IPS-15b (cell line): ENCODE data around the gene FBXL5.

Experiments
- H3K27me3 ChIP-seq: one replicate; pipeline ENCODE4 v1.6.1; 2013; ENCODE audit warnings: low read length; ENCODE audit not compliant: control insufficient read depth, insufficient read depth
- H3K36me3 ChIP-seq: one replicate; pipeline ENCODE4 v1.6.1; 2013; ENCODE audit warnings: low read length; ENCODE audit not compliant: control insufficient read depth, insufficient read depth
- H3K4me1 ChIP-seq: one replicate; pipeline ENCODE4 v1.6.1; 2013; ENCODE audit warnings: mild to moderate bottlenecking, low read length; ENCODE audit not compliant: control insufficient read depth, insufficient read depth
- H3K4me3 ChIP-seq: one replicate; pipeline ENCODE4 v1.5.1; 2013; ENCODE audit warnings: low read depth, low read length
- H3K9ac ChIP-seq: one replicate; pipeline ENCODE4 v1.6.1; 2013; ENCODE audit warnings: low read depth, mild to moderate bottlenecking, low read length
- H3K9me3 ChIP-seq: one replicate; pipeline ENCODE4 v1.6.1; 2013; ENCODE audit warnings: mild to moderate bottlenecking, low read length; ENCODE audit not compliant: control insufficient read depth, insufficient read depth

The FBXL5 gene

DNA sequence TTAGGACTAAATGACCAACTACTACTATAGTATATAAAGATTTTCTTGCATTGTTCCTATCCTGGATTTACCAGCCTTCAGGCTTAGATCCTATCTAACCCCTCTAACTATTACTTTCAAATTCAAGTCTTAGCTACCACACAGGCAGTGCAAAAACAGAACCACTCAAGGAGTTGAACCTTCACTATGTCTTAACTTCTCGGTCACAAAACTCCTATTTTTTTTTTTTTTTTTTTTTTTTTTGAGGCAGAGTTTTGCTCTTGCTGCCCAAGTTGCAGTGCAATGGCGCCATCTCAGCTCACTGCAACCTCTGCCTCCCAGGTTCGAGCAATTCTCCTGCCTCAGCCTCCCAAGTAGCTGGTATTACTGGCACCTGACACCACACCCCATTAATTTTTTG is 20.2 kb upstream of the FBXL5 start:
- no peak overlapping the region for H3K4me3 ChIP-seq
- H3K36me3 ChIP-seq, result no peaks in the 10 kb centered on the region
- no peaks in the 10 kb centered on the region for H3K9me3 ChIP-seq
- H3K9ac ChIP-seq, result no peak overlapping the region
- H3K27me3 ChIP-seq, result no peaks in the 10 kb centered on the region
- H3K4me1 ChIP-seq, result no peaks in the 10 kb centered on the region

DNA sequence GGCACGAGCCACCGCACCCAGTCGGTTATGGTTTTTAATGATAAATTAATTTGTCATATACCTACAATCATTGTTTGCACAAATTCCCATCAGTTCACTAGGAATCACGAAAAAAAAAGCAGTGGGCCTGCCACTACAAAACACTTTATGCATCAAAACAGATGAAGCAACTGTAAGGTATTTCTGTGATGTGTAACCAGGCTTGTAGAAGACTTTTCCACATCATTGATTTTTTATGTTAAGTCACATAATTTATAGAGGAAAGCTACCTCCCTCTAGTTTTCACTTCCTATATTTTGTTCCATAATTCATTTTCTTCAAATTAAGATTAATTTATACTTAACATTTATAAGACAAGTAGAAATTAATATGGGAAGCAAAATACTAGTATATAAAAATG is 19.8 kb upstream of the FBXL5 start:
- H3K9ac ChIP-seq, result no peak overlapping the region
- no peaks in the 10 kb centered on the region for H3K4me1 ChIP-seq

DNA sequence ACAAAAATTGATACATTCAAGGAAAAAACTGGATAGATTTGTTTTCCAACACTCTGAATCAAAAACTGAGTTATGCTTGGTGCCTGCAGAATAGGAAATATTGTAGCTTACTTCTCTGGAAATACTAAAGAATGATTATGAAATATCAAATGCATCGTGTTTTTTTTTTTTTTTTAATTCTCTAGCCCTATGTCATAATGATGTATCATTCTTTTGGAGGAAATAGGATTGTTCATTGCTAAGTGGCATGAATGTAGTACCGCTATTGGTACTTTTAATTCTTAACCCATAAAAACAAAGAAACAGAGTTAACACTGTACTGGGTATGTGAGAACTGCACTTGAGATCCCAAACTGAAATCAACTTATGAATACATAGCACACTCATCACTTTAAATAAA is 18.9 kb upstream of the FBXL5 start:
- Histone ChIP-seq H3K9ac (no peak overlapping the region), H3K4me3 (no peak overlapping the region), H3K4me1 (no peaks in the 10 kb centered on the region)

More for the DNA sequence above, 19.8 kb upstream of the FBXL5 start:
- Histone ChIP-seq H3K4me3 (no peak overlapping the region), H3K36me3 (no peaks in the 10 kb centered on the region), H3K27me3 (no peaks in the 10 kb centered on the region), H3K9me3 (no peaks in the 10 kb centered on the region)

DNA sequence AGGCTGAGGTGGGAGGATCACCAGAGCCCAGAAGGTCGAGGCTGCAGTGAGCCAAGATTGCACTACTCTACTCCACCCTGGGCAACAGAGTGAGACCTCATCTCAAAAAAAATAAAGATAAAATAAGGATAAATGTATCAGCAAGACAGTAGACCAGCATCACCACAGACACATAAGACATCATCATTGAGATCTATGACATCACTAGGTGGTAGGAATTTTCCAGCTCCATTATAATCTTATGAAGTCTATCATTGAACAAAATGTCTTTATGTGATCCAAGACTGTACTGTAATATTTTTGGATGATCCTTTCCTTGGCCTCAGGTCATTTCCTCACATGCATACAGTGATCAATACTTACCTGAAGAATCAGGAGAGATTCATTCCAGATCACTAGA is 18.2 kb upstream of the FBXL5 start:
- Histone ChIP-seq H3K36me3 (no peaks in the 10 kb centered on the region), H3K4me3 (no peak overlapping the region), H3K9me3 (no peaks in the 10 kb centered on the region), H3K27me3 (no peaks in the 10 kb centered on the region), H3K9ac (no peak overlapping the region), H3K4me1 (no peaks in the 10 kb centered on the region)

More for the DNA sequence above, 18.9 kb upstream of the FBXL5 start:
- Histone ChIP-seq H3K27me3 (no peaks in the 10 kb centered on the region), H3K9me3 (no peaks in the 10 kb centered on the region), H3K36me3 (no peaks in the 10 kb centered on the region)

DNA sequence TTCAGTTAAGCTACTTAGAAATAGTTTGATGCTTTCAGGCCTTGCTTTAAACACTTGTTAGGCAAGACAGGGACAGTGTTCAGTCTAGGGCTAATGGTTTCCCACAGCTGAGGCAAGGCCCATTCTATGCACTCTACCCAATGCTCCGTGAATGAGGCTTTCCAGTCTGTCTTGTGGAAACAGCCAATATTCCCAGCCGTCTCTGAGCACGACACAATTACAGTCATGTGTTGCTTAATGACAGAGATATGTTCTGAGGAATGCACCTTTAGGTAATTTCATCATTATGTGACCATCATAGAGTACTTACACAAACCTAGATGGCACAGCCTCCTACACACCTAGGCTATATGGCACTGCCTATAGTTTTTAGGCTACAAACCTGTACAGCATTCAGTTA is 16.9 kb upstream of the FBXL5 start:
- Histone ChIP-seq H3K9ac (no peak overlapping the region), H3K36me3 (no peaks in the 10 kb centered on the region), H3K9me3 (no peaks in the 10 kb centered on the region), H3K27me3 (no peaks in the 10 kb centered on the region), H3K4me1 (no peaks in the 10 kb centered on the region), H3K4me3 (no peak overlapping the region)

DNA sequence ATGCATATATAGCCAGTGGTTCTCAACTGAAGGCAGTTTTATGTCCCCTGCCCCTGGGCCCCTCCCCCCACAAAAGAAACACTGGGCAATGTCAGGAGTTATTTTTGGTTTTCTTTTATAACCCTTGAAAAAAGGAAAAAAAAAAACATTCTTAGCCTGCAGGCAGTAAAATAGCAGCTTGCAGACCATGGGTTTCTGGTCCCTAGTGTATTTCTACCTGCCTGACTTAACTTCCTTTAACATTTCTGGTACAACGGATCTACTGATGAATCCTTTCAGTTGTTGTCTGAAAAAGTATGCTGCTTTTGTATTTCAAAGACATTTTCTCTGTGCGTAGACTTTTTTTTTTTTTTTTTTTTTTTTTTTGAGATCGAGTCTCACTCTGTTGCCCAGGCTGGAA is 15.4 kb upstream of the FBXL5 start:
- Histone ChIP-seq H3K9me3 (no peaks in the 10 kb centered on the region), H3K9ac (no peak overlapping the region), H3K4me1 (no peaks in the 10 kb centered on the region), H3K36me3 (no peaks in the 10 kb centered on the region), H3K27me3 (no peaks in the 10 kb centered on the region), H3K4me3 (no peak overlapping the region)

DNA sequence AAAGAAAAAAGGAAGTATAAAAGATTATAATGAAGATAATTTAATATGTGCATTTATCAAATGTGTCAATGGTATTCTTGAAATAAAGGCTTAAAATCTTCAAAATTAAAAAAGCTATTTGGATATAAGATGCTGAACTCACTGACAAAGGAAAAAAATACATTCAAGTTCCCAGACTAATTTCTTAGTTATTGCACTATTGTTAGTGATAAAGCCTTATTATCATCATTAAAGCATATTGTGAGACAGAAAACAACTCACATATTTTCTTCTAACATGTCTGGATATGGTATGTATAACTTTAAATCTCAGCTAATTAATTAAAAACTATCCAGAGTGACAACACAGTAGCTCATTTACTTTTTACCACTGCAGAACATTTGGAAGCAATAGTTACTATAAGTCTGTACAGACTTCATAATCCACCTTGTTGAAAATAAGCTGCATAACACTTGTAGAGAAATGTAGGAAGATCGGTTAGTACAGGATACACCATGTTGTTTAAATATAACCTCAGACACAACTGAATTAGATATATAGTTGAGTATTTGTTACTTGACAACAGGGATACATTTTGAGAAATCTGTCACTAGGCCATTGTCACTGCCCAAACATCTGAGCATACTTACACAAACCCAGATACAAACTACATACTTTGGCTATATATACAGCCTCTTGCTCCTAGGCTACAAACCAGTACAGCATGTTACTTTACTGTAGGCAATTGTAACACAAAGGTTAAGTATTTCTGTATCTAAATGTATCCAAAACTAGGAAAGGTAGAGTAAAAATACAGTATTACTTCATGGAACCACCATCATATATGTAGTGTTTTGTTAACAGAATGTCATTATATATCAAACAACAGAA is 13.6 kb upstream of the FBXL5 start:
- H3K9ac ChIP-seq, result no peak overlapping the region
- H3K36me3 ChIP-seq, result no peaks in the 10 kb centered on the region
- no peaks in the 10 kb centered on the region for H3K4me1 ChIP-seq
- no peaks in the 10 kb centered on the region for H3K27me3 ChIP-seq
- no peaks in the 10 kb centered on the region for H3K9me3 ChIP-seq
- no peak overlapping the region for H3K4me3 ChIP-seq

DNA sequence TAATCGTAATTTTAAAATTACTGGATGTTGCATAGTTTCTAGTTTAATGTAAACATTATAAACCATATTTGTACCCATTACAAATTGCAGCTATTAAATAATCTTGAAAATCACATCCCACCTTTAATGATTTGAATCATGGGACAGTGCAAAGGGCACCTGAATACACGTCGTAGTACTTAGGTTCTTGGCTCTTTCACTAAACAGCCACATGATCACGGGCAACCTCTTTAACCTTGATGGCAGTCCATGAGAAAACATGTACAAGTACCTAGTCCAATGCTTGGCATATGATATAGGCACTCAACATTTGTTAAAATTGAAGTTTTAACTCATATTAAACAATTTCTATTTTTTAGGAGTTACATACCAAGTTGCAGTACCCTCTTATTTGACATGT is 11.8 kb upstream of the FBXL5 start:
- Histone ChIP-seq H3K27me3 (no peaks in the 10 kb centered on the region), H3K4me1 (no peaks in the 10 kb centered on the region), H3K36me3 (no peaks in the 10 kb centered on the region), H3K9ac (no peak overlapping the region), H3K9me3 (no peaks in the 10 kb centered on the region), H3K4me3 (no peak overlapping the region)

DNA sequence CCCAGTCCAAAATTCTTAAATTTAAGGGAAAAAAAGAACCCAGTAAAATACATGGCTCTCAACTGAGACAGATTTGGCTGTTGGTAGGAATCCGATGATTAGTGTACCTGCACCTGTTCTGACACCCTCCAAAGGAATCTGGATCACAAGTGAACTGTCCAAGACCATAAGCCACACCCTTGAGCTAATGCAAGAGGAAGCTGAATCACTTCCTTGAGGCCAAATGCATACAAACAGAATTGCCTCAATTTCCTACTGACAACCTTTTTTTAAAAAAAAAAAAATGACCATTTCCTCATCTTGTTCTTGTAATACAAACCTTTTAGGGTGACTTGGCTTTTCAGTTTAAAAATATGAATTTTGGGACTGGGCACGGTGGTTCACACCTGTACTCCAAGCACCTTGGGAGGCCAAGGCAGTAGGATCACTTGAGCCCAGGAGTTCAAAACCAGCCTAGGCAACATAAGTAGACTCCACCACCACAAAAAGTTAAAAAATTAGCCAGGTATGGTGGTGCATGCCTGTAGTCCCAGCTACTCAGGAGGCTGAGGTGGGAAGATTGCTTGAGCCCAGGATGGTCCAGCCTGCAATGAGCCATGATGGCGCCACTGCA is 10.7 kb upstream of the FBXL5 start:
- H3K9me3 ChIP-seq, result no peaks in the 10 kb centered on the region
- H3K36me3 ChIP-seq, result no peaks in the 10 kb centered on the region
- H3K9ac ChIP-seq, result no peak overlapping the region
- no peaks in the 10 kb centered on the region for H3K27me3 ChIP-seq
- H3K4me1 ChIP-seq, result no peaks in the 10 kb centered on the region
- H3K4me3 ChIP-seq, result no peak overlapping the region

DNA sequence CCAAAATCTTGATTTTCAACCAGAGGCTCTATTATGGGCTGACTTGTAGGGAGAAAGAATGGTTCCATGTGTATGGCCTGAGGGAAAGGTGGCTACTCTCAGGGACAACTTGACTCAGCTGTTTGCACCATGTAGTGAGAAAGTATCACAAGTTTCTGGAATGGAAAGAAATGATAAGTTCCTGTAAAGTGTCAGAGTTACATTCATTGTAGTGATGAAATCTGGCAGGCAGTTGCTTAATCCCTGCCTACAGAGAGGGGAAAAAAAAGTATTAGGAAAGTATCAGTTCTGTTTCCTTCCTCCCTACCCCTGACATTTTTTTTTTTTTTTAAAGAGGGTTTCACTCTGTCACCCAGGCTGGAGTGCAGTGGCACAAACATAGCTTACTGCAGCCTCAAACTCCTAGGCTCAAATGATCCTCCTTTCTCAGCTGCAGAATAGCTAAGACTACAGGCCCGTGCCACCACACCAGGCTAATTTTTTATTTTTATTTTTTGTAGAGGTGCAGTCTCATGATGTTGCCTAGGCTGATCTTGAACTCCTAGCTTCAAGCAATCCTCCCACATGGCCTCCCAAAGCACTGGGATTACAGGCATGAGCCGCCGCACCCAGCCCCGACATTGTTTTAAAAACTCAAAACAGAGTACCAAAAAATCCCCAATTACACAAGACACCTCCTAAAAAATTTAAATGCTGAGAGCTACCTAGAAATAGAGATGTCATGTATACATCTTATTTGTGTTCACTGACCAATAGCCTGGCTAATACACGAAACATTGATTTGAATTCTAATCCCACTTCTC is 4.8 kb upstream of the FBXL5 start:
- H3K36me3 ChIP-seq, result no peaks in the 10 kb centered on the region
- peaks cover 5% of the 10 kb centered on the region for H3K4me1 ChIP-seq
- H3K4me3 ChIP-seq, result no peak overlapping the region
- no peaks in the 10 kb centered on the region for H3K27me3 ChIP-seq
- no peaks in the 10 kb centered on the region for H3K9me3 ChIP-seq
- no peak overlapping the region for H3K9ac ChIP-seq

DNA sequence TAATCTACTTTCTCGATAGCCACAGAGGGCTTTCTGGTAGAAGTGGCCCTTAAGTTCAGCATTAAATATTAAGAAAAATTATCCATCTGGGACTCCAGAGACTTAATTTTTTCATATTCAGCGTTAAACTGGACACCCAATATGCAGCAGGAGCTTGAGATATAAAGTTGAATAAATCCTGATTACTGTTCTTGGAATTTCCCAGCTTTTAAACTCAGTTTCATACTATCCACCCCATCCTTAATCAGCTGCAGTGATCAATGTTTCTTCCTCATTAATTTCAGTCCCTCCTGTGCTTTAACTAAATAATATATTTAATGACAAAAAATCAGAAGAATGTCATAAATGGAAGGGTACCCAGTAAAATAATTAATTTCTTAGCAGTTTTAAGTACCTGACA is 3.6 kb upstream of the FBXL5 start:
- Histone ChIP-seq H3K4me1 (peaks cover 6% of the 10 kb centered on the region), H3K27me3 (no peaks in the 10 kb centered on the region), H3K36me3 (no peaks in the 10 kb centered on the region), H3K9me3 (no peaks in the 10 kb centered on the region), H3K9ac (no peak overlapping the region), H3K4me3 (no peak overlapping the region)
